Activated T-cell treated with anti-CD3 and anti-CD28 coated beads, Interleukin-2, amount 50 U/mL, for 4 hours (primary cell): Measurements from ENCODE around the gene C16orf74. TPM values are rescaled to one million over a fixed set of nuclear protein-coding genes. Genes with fewer than 3 reads are reported as not detected.

Experiments
- ATAC-seq, 2 donors: fragments of 200-7000 bp; cut with Tn5 transposase; one replicate each; pipeline ENCODE4 v1.10.0; 2021
- DNase-seq: peaks from one replicate; pipeline ENCODE4 v3.0.0-alpha.2; 2020
- H3K27me3 Mint-ChIP-seq: one replicate; pipeline ENCODE4 v1.8.0; 2021; ENCODE audit warnings: low read depth, mixed read lengths
- H3K36me3 Mint-ChIP-seq: one replicate; pipeline ENCODE4 v1.8.0; 2022; ENCODE audit warnings: mixed read lengths; ENCODE audit not compliant: insufficient read depth
- H3K4me1 Mint-ChIP-seq: one replicate; pipeline ENCODE4 v1.8.0; 2021; ENCODE audit warnings: low read depth, mixed read lengths
- H3K4me3 Mint-ChIP-seq: one replicate; pipeline ENCODE4 v1.8.0; 2021; ENCODE audit warnings: mild to moderate bottlenecking, moderate library complexity, mixed read lengths
- H3K9me3 Mint-ChIP-seq: one replicate; pipeline ENCODE4 v1.8.0; 2021; ENCODE audit warnings: mixed read lengths
- total RNA-seq, 3 donors: library from RNA; stranded (reverse); gene quantifications; one replicate each; pipeline ENCODE4 v1.2.1, GENCODE V29; 2021

Gene C16orf74
- total RNA-seq, 3 donors from 2014 or later: 0.24 TPM; not detected in 2

GRCh38 chr16:85749771-85750145, 1.1 kb downstream of the C16orf74 start:
- H3K27me3 Mint-ChIP-seq: peaks cover 34% of the 10 kb centered on the region
- peak overlapping the region; percentile 70 for H3K4me3 Mint-ChIP-seq

GRCh38 chr16:85746460-85747215, 4.3 kb downstream of the C16orf74 start:
- Mint-ChIP-seq H3K4me3 (no peak overlapping the region), H3K27me3 (peaks cover 16% of the 10 kb centered on the region), H3K4me1 (peaks cover 12% of the 10 kb centered on the region), H3K36me3 (no peaks in the 10 kb centered on the region), H3K9me3 (no peaks in the 10 kb centered on the region)
- ATAC-seq (no peak), DNase-seq (no peak)

More at GRCh38 chr16:85749771-85750145, 1.1 kb downstream of the C16orf74 start:
- DNase-seq (no peak), ATAC-seq (no peak)
- Mint-ChIP-seq H3K4me1 (peaks cover 14% of the 10 kb centered on the region), H3K36me3 (no peaks in the 10 kb centered on the region), H3K9me3 (no peaks in the 10 kb centered on the region)

GRCh38 chr16:85738923-85739715, 11.8 kb downstream of the C16orf74 start:
- no peak for ATAC-seq
- H3K4me3 Mint-ChIP-seq: no peak overlapping the region
- DNase-seq: no peak
- H3K4me1 Mint-ChIP-seq: peaks cover 22% of the 10 kb centered on the region
- no peaks in the 10 kb centered on the region for H3K27me3 Mint-ChIP-seq
- no peaks in the 10 kb centered on the region for H3K9me3 Mint-ChIP-seq
- H3K36me3 Mint-ChIP-seq: no peaks in the 10 kb centered on the region

GRCh38 chr16:85736921-85737320, 14.0 kb downstream of the C16orf74 start:
- Mint-ChIP-seq H3K36me3 (no peaks in the 10 kb centered on the region), H3K9me3 (no peaks in the 10 kb centered on the region), H3K4me3 (no peak overlapping the region), H3K4me1 (peaks cover 28% of the 10 kb centered on the region), H3K27me3 (no peaks in the 10 kb centered on the region)
- no peak for DNase-seq
- no peak for ATAC-seq

GRCh38 chr16:85735946-85736345, 14.9 kb downstream of the C16orf74 start:
- no peak for DNase-seq
- Mint-ChIP-seq H3K4me1 (peaks cover 29% of the 10 kb centered on the region), H3K4me3 (peak overlapping the region; percentile 63), H3K36me3 (no peaks in the 10 kb centered on the region), H3K27me3 (no peaks in the 10 kb centered on the region), H3K9me3 (no peaks in the 10 kb centered on the region)
- ATAC-seq: no peak

- DNase-seq (no peak), ATAC-seq (peak; percentile 72 to 79)
- H3K9me3 Mint-ChIP-seq: no peaks in the 10 kb centered on the region
- H3K36me3 Mint-ChIP-seq: no peaks in the 10 kb centered on the region
- peaks cover 29% of the 10 kb centered on the region for H3K4me1 Mint-ChIP-seq
- H3K4me3 Mint-ChIP-seq: peak overlapping the region; percentile 63
- no peaks in the 10 kb centered on the region for H3K27me3 Mint-ChIP-seq
Observed at GRCh38 chr16:85735225-85735635, 15.7 kb downstream of the C16orf74 start.

- no peak for DNase-seq
- Mint-ChIP-seq H3K9me3 (no peaks in the 10 kb centered on the region), H3K4me3 (peak overlapping the region; percentile 63), H3K27me3 (no peaks in the 10 kb centered on the region), H3K36me3 (no peaks in the 10 kb centered on the region), H3K4me1 (peaks cover 29% of the 10 kb centered on the region)
- no peak for ATAC-seq
Observed at GRCh38 chr16:85734311-85735017, 16.4 kb downstream of the C16orf74 start.

GRCh38 chr16:85733839-85734170, 17.1 kb downstream of the C16orf74 start:
- no peaks in the 10 kb centered on the region for H3K36me3 Mint-ChIP-seq
- H3K4me1 Mint-ChIP-seq: peaks cover 31% of the 10 kb centered on the region
- H3K27me3 Mint-ChIP-seq: no peaks in the 10 kb centered on the region
- no peak for DNase-seq
- H3K9me3 Mint-ChIP-seq: no peaks in the 10 kb centered on the region
- no peak for ATAC-seq
- H3K4me3 Mint-ChIP-seq: no peak overlapping the region

- no peaks in the 10 kb centered on the region for H3K9me3 Mint-ChIP-seq
- DNase-seq: no peak
- no peak for ATAC-seq
- H3K27me3 Mint-ChIP-seq: no peaks in the 10 kb centered on the region
- peaks cover 31% of the 10 kb centered on the region for H3K4me1 Mint-ChIP-seq
- no peak overlapping the region for H3K4me3 Mint-ChIP-seq
- H3K36me3 Mint-ChIP-seq: no peaks in the 10 kb centered on the region
Observed at GRCh38 chr16:85733155-85733838, 17.6 kb downstream of the C16orf74 start.

GRCh38 chr16:85731179-85731578, 19.7 kb downstream of the C16orf74 start:
- H3K9me3 Mint-ChIP-seq: no peaks in the 10 kb centered on the region
- DNase-seq (no peak), ATAC-seq (no peak)
- H3K36me3 Mint-ChIP-seq: no peaks in the 10 kb centered on the region
- H3K4me3 Mint-ChIP-seq: no peak overlapping the region
- H3K27me3 Mint-ChIP-seq: no peaks in the 10 kb centered on the region
- H3K4me1 Mint-ChIP-seq: peaks cover 27% of the 10 kb centered on the region

GRCh38 chr16:85730186-85730465, 20.8 kb downstream of the C16orf74 start:
- Mint-ChIP-seq H3K36me3 (no peaks in the 10 kb centered on the region), H3K4me3 (no peak overlapping the region), H3K9me3 (no peaks in the 10 kb centered on the region), H3K27me3 (no peaks in the 10 kb centered on the region), H3K4me1 (peaks cover 16% of the 10 kb centered on the region)
- ATAC-seq: no peak
- no peak for DNase-seq

GRCh38 chr16:85729452-85730185, 21.3 kb downstream of the C16orf74 start:
- H3K9me3 Mint-ChIP-seq: no peaks in the 10 kb centered on the region
- no peaks in the 10 kb centered on the region for H3K36me3 Mint-ChIP-seq
- H3K4me3 Mint-ChIP-seq: no peak overlapping the region
- ATAC-seq (no peak), DNase-seq (no peak)
- no peaks in the 10 kb centered on the region for H3K27me3 Mint-ChIP-seq
- H3K4me1 Mint-ChIP-seq: peaks cover 11% of the 10 kb centered on the region

GRCh38 chr16:85728879-85729278, 22.0 kb downstream of the C16orf74 start:
- ATAC-seq: no peak
- H3K36me3 Mint-ChIP-seq: no peaks in the 10 kb centered on the region

GRCh38 chr16:85724936-85725335, 26.0 kb downstream of the C16orf74 start:
- H3K4me3 Mint-ChIP-seq: no peak overlapping the region
- no peaks in the 10 kb centered on the region for H3K36me3 Mint-ChIP-seq
- DNase-seq (no peak), ATAC-seq (no peak)
- H3K4me1 Mint-ChIP-seq: peaks cover 2% of the 10 kb centered on the region
- H3K27me3 Mint-ChIP-seq: no peaks in the 10 kb centered on the region
- H3K9me3 Mint-ChIP-seq: no peaks in the 10 kb centered on the region

More at GRCh38 chr16:85728879-85729278, 22.0 kb downstream of the C16orf74 start:
- no peak overlapping the region for H3K4me3 Mint-ChIP-seq
- DNase-seq: no peak
- H3K9me3 Mint-ChIP-seq: no peaks in the 10 kb centered on the region
- no peaks in the 10 kb centered on the region for H3K27me3 Mint-ChIP-seq
- H3K4me1 Mint-ChIP-seq: peaks cover 8% of the 10 kb centered on the region
